Measurements from ENCODE around the gene ZNF71. TPM values are rescaled to one million over a fixed set of nuclear protein-coding genes. Genes with fewer than 3 reads are reported as not detected.

Gene ZNF71
- total and polyA plus RNA-seq, 2 donors (not counting 3 experiments of a cell fraction or from before 2014, with no cell fraction given): 9.7 to 10.1 TPM

GRCh38 chr19:56664511-56664910, 69.4 kb downstream of the ZNF71 start:
- H3K27ac ChIP-seq (ENCODE audit: insufficient read depth, low read depth, low read length): no peak overlapping the region

More at GRCh38 chr19:56664511-56664910, 69.4 kb downstream of the ZNF71 start:
- no peaks in the 10 kb centered on the region for H4K20me1 ChIP-seq (replicated peaks; ENCODE audit: control insufficient read depth, extremely low read depth, insufficient read depth, low read length)
- peaks cover 10% of the 10 kb centered on the region for H3K9me3 ChIP-seq (replicated peaks; ENCODE audit: control insufficient read depth, insufficient read depth, low read length)
- no peaks in the 10 kb centered on the region for H3K79me2 ChIP-seq (ENCODE audit: control insufficient read depth, insufficient read depth, low read length)
- no peak for TF ChIP-seq FOS (IDR thresholded peaks at IDR 0.05; ENCODE audit: borderline replicate concordance, insufficient read depth, low read length)
- no peak for TF ChIP-seq JUN (IDR thresholded peaks at IDR 0.05; ENCODE audit: borderline replicate concordance, insufficient read depth, insufficient read length, low read depth)
- no peak for TF ChIP-seq MAX (IDR thresholded peaks at IDR 0.05; ENCODE audit: insufficient read depth, insufficient read length)
- TF ChIP-seq MYC (IDR thresholded peaks at IDR 0.05; ENCODE audit: low read depth, low read length): no peak
- no peak for TF ChIP-seq POLR2A (IDR thresholded peaks at IDR 0.05; ENCODE audit: low read depth, low read length)
- TF ChIP-seq GATA2 (IDR thresholded peaks at IDR 0.05; ENCODE audit: insufficient read depth, insufficient read length, low read depth, low read length): no peak
- no peak for TF ChIP-seq POLR2AphosphoS5 (IDR thresholded peaks at IDR 0.05; ENCODE audit: insufficient read depth, low read depth, low read length)
- TF ChIP-seq CTCF (IDR thresholded peaks at IDR 0.05; ENCODE audit: extremely low read depth in 1 of 2, insufficient read depth in 1 of 2, low read depth in 1 of 2, low read length in 2 of 2): no peak
- TF ChIP-seq EZH2 (IDR thresholded peaks at IDR 0.05; ENCODE audit: borderline replicate concordance, low read depth, low read length, severe bottlenecking): no peak
- H2AFZ ChIP-seq (ENCODE audit: low read depth, low read length): no peak overlapping the region
- H3K27me3 ChIP-seq (ENCODE audit: control insufficient read depth in 2 of 2, insufficient read depth in 2 of 2, low read length in 2 of 2): no peaks in the 10 kb centered on the region
- no TSS peak for BruUV-seq (replicated peaks)
- no peak overlapping the region for H3K9ac ChIP-seq (replicated peaks; ENCODE audit: extremely low read depth, insufficient read depth, low read length)
- ChIA-PET POLR2A (no interaction called here), CTCF (no interaction called here)
- H3K9me1 ChIP-seq (replicated peaks; ENCODE audit: control insufficient read depth, extremely low read depth, insufficient read depth, low read length): no peaks in the 10 kb centered on the region
- DNase-seq (ENCODE audit: low read depth, low spot score) (no peak), FAIRE-seq (no peak)
- H3K36me3 ChIP-seq (ENCODE audit: control insufficient read depth in 2 of 2, extremely low read depth in 1 of 2, insufficient read depth in 2 of 2, low read length in 2 of 2): no peaks in the 10 kb centered on the region
- intact Hi-C loops (cut with micrococcal nuclease): no loop called here
- dilution Hi-C loops (cut with MboI; ENCODE audit: extremely low pct_ligation_motif_present, low sequenced_read_pairs): no loop called here
- H3K4me3 ChIP-seq (replicated peaks in 1 of 3; ENCODE audit: insufficient read depth in 1 of 3, low read depth in 1 of 3, low read length in 3 of 3): no peak overlapping the region
- H3K4me2 ChIP-seq (ENCODE audit: insufficient read depth, low read length): no peak overlapping the region
- H3K4me1 ChIP-seq (ENCODE audit: control insufficient read depth, extremely low read depth, insufficient read depth, low read length): no peaks in the 10 kb centered on the region
